GM12891 (cell line): ENCODE data around the gene ASB4.

Source experiments
- POLR2A ChIP-seq: IDR thresholded peaks from 2 replicates; pipeline ENCODE4 v1.6.1; 2011; ENCODE audit warnings: low read depth, low read length, control low read depth
- POLR2AphosphoS5 ChIP-seq: IDR thresholded peaks from 2 replicates; pipeline ENCODE4 v1.6.1; 2011; ENCODE audit warnings: low read depth, low read length, control low read depth
- POU2F2 ChIP-seq: IDR thresholded peaks from 2 replicates; pipeline ENCODE4 v1.6.1; 2011; ENCODE audit warnings: low read depth, mild to moderate bottlenecking, control low read depth, low read length, moderate library complexity
- SPI1 ChIP-seq: IDR thresholded peaks from 2 replicates; pipeline ENCODE4 v1.6.1; 2011; ENCODE audit warnings: low read depth, low read length, control low read depth
- TAF1 ChIP-seq: IDR thresholded peaks from 2 replicates; pipeline ENCODE4 v1.6.1; 2011; ENCODE audit warnings: low read depth, low read length, control low read depth

DNA sequence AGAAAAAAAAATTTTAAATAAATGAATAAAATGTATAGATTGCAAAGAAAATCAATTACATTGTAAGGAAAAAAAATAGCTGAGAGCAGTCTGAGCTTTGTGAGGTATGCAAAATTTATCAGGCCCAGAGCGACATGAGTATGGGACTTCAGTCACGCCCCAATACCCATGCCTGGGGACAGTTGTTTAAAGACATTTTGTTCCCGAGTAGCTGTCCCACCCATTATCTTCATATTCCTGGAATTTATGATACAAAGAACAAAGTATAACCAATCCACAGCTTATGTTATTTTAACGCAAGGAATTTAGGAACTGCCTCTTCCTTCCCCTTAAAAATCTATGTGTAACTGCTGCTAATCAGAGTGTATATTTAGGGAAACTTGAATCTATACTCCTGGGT is 49.3 kb upstream of the ASB4 start:
- TF ChIP-seq POLR2AphosphoS5 (no peak), POLR2A (no peak), TAF1 (no peak), SPI1 (no peak), POU2F2 (no peak)
